ENCODE measurements around the gene TMEM62.
"Not testable (repeated sequence)": the region's sequence is repeated elsewhere in the genome, so short reads cannot be mapped to it uniquely, and the experiment has no call there.

The TMEM62 gene

DNA sequence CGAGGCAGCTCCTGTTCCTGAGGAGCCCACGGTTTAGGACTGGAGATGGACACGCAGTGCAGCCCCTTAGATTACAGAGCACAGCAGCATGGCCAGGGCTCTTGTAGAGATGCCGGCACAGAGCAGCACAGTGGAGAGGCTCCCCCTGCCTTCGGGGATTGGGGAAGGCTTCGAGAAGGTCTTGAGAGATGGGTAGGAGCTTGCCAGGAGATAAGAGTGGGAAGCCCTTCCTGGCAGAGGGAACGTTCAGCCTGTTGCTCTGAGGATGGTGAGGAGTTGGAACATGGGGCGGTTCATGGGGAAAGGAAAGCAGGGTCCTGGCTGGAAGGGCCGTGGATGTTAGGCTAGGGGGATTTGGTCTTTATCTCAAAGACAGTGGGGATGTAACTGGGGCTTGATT lies 77.4 kb downstream of the TMEM62 start:
- DNase-seq = no peak

DNA sequence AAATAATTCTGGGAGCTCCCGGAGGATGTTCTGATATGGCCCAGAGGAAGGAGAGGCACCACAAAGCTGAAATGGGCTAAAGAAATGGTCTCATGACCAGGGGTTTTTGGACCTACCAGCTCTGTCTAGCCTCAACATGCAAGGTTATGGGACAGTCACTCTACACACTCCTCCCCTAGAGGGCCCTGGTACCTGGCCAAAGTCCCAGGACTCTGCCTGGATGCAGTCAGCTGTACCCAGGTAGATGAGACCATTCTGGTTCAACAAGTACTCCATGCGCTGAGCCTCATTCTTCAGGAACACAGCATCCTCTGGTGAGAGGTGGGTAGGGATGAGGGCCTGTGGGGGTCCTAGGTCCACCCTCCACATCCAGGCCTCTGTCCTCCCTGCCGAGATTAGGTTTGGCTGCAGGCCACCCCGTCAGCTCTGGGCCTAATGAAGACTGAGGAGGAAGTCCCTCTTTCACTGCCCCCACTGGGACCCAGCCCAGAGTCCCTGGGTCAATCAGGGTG lies 77.9 kb downstream of the TMEM62 start:
- DNase-seq = no peak

- DNase-seq = no peak
Observed at GRCh38 chr15:43212299-43212698, 78.9 kb downstream of the TMEM62 start.

DNA sequence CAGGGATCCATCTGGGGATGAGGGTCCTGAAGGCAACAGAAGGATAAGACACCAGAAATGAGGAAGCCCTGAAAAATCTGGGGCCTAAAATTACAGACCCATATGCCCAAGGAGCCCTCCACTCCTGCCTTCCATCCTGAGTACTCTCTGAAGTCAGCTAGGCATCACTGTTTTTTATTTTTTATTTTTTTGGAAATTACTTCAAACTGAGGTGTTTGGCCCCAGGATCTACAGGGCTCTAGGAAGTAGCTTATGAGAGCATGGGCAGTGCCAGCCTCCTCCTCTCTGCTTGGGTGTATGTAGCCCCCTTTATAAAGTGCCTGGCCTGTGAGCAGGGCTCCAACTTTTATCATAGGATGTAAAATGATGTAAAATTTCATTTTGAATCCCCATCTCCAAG lies 79.6 kb downstream of the TMEM62 start:
- DNase-seq = no peak

GRCh38 chr15:43213466-43213865 lies 80.1 kb downstream of the TMEM62 start:
- DNase-seq = no peak

DNA sequence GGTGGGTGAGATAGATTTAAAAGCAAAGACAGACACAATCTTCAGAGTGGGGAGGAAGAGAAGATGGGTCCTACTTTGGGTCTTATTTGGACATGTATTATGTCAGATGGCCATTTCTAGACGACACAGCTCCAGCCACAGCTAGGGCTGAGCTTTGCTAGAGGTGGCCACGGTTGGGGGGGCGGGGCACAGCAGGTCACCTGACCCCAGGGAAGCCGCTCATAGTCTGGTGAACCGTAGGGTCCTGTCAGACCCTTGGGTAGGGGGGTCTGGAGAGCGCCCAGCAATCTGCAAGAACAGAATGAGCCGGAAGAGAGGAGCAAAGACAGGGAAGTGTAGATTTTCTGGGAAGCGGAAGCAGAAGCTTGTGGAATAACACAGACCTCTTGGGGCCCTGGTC lies 80.8 kb downstream of the TMEM62 start:
- DNase-seq = no peak

- DNase-seq = no peak
Observed at GRCh38 chr15:43214592-43215295, 81.4 kb downstream of the TMEM62 start.

- no peak for DNase-seq
Observed at GRCh38 chr15:43215961-43216360, 82.6 kb downstream of the TMEM62 start.

DNA sequence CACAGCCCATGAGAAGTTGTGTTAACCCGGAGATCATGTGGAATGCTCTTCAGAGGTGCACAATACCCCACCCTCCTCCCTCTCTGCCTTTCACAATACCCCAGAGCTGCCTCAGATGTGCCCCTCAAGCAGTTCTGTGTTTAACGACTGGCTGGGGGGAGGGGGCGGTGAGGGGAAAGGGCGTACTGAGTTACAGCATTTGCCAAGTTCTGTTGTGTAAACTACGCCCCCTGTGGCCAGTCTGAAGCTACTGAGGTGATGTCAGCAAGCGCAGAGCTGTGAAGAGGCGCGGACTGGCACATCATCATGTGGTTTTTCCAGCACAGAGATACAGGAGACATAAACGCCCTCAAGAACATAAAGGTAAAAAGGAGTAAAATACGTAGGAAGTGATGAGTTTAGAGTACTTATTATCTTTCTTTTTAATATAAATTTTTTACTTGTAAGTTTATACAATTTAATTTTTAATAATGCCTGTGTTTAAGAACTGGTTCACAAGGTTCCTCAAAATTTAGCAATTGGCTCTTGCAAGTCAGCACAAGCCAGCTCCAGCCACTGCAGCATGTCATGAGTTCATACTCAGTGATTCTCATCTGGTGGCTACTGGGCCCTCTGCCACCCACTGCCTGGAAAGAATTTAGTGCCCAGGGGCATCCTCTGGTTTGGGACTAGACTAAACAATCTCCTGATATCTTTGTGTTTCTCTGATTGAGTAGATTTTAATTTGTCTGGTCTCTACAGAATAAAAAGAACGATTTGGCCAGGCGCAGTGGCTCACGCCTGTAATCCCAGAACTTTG lies 85.7 kb downstream of the TMEM62 start:
- no peak for DNase-seq

- DNase-seq = no peak
Observed at GRCh38 chr15:43219929-43220928, 86.8 kb downstream of the TMEM62 start.

DNA sequence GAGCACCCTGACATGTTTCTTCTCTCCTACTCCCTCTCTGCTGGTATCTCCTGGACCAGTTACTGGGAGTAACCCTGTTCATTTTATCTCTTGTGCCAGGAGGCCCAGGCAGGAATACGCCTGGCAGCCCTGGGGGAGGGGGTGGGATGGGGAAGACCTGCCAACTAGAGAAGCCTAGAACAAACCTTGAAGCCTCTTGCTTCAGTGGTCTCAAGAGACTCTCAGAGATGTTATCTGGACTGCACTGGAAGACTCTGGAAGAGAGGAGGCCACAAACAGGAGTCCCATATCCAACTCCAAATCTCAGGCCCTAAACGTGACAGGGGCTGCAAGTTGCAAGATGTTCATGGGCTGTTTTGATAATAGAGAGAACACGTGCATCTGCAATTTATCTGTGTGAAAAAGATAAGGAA lies 87.6 kb downstream of the TMEM62 start, which contains the start of gene EPB42:
EPB42 (minus strand) TSS at position 28 of the 413 bp plus-strand sequence. CDS start 193 bp downstream, outside the sequence.
- DNase-seq = no peak

DNA sequence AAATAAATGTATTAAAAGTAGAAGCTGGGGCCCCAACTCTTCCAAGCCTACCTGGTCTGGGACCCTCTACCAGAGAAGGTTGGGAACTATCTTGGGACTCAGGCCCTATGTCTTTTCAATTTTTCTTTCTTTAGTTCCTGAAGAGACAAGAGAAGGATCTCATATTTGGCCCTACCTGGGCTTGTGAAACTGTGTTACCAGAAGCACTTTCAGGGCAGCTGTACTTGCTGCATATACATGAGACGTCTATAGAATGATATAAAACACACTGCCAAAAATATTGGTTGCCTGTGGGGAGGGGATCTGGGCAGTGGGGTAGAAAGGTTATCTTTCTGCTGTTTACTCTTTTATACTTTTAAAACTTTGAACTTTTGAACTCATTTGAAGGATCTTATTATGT lies 88.0 kb downstream of the TMEM62 start:
- DNase-seq = no peak

DNA sequence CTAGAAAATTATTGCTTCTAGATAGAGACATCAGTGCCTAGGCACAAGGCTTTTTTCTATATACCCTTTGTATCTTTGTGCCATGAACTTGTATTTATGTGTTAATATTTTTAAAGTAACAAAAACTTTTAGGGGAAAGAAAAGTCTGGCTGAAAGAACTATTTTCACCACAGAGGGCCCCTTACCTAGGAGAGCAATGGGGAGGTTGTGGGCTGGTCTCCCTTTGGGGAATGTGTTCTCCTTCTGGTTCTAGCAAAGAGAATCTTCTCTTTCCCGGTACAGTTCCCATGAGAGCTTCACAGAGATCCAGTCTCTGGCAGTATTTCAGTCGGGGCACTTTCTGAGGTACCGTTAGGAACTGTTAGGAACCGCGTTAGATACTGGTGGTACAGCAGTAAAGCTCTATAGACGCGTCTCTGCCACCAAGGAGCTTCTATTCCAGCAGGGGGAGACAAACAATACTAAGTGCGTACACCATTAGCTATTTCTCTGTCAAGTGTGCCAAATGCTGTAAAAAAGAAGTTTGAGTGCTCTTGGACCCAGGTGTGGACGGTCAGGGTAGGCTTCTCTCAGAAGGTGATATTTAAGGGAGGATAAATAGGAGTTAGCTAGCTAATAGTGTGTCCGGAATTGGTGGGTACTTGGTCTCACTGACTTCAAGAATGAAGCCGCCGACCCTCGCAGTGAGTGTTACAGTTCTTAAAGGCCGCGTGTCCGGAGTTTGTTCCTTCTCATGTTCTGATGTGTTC lies 92.0 kb downstream of the TMEM62 start:
- peak; percentile 81 for DNase-seq

GRCh38 chr15:43225950-43226255 lies 92.5 kb downstream of the TMEM62 start:
- not testable (repeated sequence) for DNase-seq

- no peak for DNase-seq
Observed at GRCh38 chr15:43226436-43227305, 93.3 kb downstream of the TMEM62 start.

- no peak for DNase-seq
Observed at GRCh38 chr15:43229977-43230376, 96.6 kb downstream of the TMEM62 start.

DNA sequence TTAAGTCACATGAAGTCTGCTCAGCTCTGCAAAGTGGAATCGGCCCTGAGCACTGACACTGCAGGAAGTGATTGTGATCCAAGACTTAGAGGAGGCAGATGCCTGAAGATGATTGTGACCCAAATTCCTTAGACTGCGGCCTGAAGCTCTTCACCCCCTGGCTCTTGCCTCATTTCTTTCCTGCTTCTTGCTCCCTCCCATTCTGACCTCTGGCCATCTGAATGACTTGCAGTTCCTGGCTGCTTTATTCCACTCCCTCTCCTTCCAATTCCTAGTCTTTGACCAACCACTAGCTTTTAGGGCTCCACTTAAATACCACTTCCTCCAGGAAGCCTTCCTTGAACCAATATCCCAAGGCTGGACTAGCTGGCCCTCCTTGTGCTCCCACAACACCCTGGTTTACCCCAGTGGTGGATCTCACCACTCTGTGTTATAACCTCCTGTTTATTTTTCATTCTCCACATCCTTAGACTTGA lies 97.3 kb downstream of the TMEM62 start:
- DNase-seq = no peak

GRCh38 chr15:43232289-43232874 lies 99.0 kb downstream of the TMEM62 start:
- no peak for DNase-seq
